Fibroblast of the aortic adventitia (primary cell): ENCODE results near the gene IGSF9. TPM values are rescaled to one million over a fixed set of nuclear protein-coding genes. Genes with fewer than 3 reads are reported as not detected.
"Not testable (repeated sequence)": the region's sequence is repeated elsewhere in the genome, so short reads cannot be mapped to it uniquely, and the experiment has no call there.

Experiments
- DNase-seq: peaks from one replicate; pipeline ENCODE4 v3.0.0-alpha.2; 2010; ENCODE audit warnings: low read depth
- H3K4me3 ChIP-seq: 2 replicates; pipeline ENCODE4 v1.5.1; 2011; ENCODE audit warnings: low read depth, mild to moderate bottlenecking, control low read depth, low read length, moderate library complexity
- total RNA-seq: library from RNA; depleted of rRNA; stranded (reverse); fragments of >200 nt; gene quantifications from 2 replicates; pipeline ENCODE4 v1.2.3, GENCODE V29; 2012; ENCODE audit warnings: low replicate concordance
- TF ChIP-seq, protein P1 (sequence below): IDR thresholded peaks from 2 replicates; pipeline ENCODE4 v1.5.1; 2011; ENCODE audit warnings: mild to moderate bottlenecking, low read length, control low read depth, inconsistent platforms; ENCODE audit not compliant: insufficient read depth

The IGSF9 gene
- total RNA-seq, 1 donor: not detected

GRCh38 chr1:159902541-159902940 is 42.9 kb downstream of the IGSF9 start:
- DNase-seq: no peak
- no peak overlapping the region for H3K4me3 ChIP-seq
- TF ChIP-seq, protein P1, sequence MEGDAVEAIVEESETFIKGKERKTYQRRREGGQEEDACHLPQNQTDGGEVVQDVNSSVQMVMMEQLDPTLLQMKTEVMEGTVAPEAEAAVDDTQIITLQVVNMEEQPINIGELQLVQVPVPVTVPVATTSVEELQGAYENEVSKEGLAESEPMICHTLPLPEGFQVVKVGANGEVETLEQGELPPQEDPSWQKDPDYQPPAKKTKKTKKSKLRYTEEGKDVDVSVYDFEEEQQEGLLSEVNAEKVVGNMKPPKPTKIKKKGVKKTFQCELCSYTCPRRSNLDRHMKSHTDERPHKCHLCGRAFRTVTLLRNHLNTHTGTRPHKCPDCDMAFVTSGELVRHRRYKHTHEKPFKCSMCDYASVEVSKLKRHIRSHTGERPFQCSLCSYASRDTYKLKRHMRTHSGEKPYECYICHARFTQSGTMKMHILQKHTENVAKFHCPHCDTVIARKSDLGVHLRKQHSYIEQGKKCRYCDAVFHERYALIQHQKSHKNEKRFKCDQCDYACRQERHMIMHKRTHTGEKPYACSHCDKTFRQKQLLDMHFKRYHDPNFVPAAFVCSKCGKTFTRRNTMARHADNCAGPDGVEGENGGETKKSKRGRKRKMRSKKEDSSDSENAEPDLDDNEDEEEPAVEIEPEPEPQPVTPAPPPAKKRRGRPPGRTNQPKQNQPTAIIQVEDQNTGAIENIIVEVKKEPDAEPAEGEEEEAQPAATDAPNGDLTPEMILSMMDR: no peak

GRCh38 chr1:159900755-159901360 is 44.6 kb downstream of the IGSF9 start:
- no peak for DNase-seq
- no peak overlapping the region for H3K4me3 ChIP-seq
- TF ChIP-seq, protein P1: no peak

DNA sequence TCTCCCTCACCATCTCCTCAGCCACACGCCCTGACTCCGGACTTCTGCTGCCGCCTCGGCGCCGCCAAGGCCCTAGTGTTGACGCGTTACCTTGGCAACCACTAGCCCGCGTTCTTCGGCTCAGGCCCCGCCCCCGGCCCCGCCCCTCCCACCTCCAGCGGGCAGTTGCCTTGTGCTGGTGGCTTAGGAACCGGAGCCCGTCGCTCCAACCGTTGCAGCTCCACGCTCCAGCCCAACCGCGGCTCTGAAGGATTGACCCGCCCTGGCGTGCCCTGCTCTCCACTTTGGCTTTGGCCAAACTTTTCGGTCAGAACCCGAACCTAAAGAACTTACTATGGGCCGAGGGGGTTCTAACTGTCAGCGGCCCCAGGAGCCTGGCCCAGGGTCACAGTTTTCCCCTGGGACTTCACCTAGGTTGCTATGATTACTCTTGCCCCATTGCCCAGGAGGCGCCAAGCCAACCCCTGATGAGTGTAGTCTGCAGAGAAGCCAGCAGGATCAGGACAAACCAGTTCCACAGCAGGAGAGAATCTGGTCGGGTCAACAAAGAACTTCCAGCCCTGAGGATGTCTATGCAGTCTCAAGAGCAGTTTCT is 45.2 kb downstream of the IGSF9 start, which contains the start of gene CFAP45:
Gene CFAP45, minus strand, starts transcription at position 80 of the 595 bp plus-strand sequence. Its CDS starts 67 bp downstream, at position 13.
- DNase-seq: peak; percentile 55
- no peak within 1 kb of the TSS for H3K4me3 ChIP-seq
- TF ChIP-seq, protein P1: no peak

- DNase-seq, H3K4me3 ChIP-seq: not testable (repeated sequence)
These were observed 45.8 kb downstream of the IGSF9 start for GRCh38 chr1:159899634-159900033.

GRCh38 chr1:159898527-159898926 is 46.9 kb downstream of the IGSF9 start:
- no peak for DNase-seq
- TF ChIP-seq, protein P1: no peak
- H3K4me3 ChIP-seq: no peak overlapping the region

DNA sequence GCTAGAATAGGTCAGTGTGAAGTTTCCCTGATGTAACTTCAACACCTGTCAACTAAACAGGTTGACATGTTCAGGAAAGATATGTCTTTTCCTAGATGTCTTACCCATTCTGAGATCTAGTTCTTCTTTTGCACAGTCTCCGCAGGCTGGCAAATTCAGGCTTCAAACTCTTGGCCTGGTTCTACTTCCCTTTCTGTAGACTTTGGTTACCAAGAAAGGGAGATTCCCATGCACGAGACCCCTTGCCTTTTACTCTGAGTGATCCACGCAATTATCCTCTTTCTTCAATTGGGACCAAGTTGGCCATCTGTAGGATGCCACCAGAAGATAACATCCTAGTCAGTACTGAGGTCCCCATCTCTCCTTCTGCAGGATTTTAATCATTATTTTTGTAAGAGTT is 47.5 kb downstream of the IGSF9 start:
- TF ChIP-seq, protein P1: no peak
- H3K4me3 ChIP-seq: no peak overlapping the region
- DNase-seq: no peak

GRCh38 chr1:159896546-159896930 is 48.9 kb downstream of the IGSF9 start:
- no peak overlapping the region for H3K4me3 ChIP-seq
- TF ChIP-seq, protein P1: no peak
- DNase-seq: no peak
